B cell (primary cell): Measurements from ENCODE around the gene ZNF175. TPM values are rescaled to one million over a fixed set of nuclear protein-coding genes. Genes with fewer than 3 reads are reported as not detected.
A peak's percentile ranks its signal among the peaks of the same experiment; 100 is the strongest.

Experiments
- ATAC-seq: fragments of 200-7000 bp; cut with Tn5 transposase; one replicate; pipeline ENCODE4 v1.10.0; 2021; ENCODE audit warnings: low read depth, mild to moderate bottlenecking, moderate number of reproducible peaks, moderate library complexity
- CTCF ChIA-PET: fragments of 350-600 bp; sonication (Branson Sonifier 250); formaldehyde crosslinking; loops from one replicate; lab custom pipeline; 2021; ENCODE audit warnings: antibody characterized with exemption, inconsistent platforms; lab: Charles Lee
- POLR2A ChIA-PET: fragments of 350-600 bp; sonication (Branson Sonifier 250); formaldehyde crosslinking; loops from one replicate; lab custom pipeline; 2021; ENCODE audit warnings: antibody characterized with exemption; lab: Charles Lee
- DNase-seq: peaks from one replicate; pipeline ENCODE4 v3.0.0; 2013
- H2AFZ ChIP-seq: 2 replicates; pipeline ENCODE4 v1.6.1; 2012; ENCODE audit warnings: mild to moderate bottlenecking, low read depth, low read length; ENCODE audit not compliant: insufficient read depth, poor library complexity, severe bottlenecking
- H3K27ac ChIP-seq, 2 donors: 1 replicate in 1 of 2; 2 replicates in 1 of 2; pipeline ENCODE4 v1.5.1; 2012 to 2013; ENCODE audit warnings: low read length in 2 of 2, mild to moderate bottlenecking in 2 of 2, moderate library complexity in 1 of 2
- H3K27me3 ChIP-seq, 4 experiments: fragments of 200-600 bp in 1 of 4; sonication (generic) in 1 of 4; replicated peaks in 1 of 4; 1 replicate in 2 of 4; 2 replicates in 2 of 4; pipeline versions ENCODE4 v1.6.1 to v1.7.0; 2013 to 2016; ENCODE audit warnings: low read length in 3 of 4, mild to moderate bottlenecking in 2 of 4, mixed read lengths in 1 of 4, moderate library complexity in 1 of 4; ENCODE audit not compliant: insufficient read depth in 4 of 4, control insufficient read depth in 3 of 4; ENCODE audit errors: control extremely low read depth in 1 of 4
- H3K36me3 ChIP-seq, 2 experiments: replicated peaks in 1 of 2; 1 replicate in 1 of 2; 2 replicates in 1 of 2; pipeline versions ENCODE4 v1.6.1 to v1.7.1; 2013; ENCODE audit warnings: low read length in 1 of 2; ENCODE audit not compliant: insufficient read depth in 2 of 2, control insufficient read depth in 1 of 2; ENCODE audit errors: control extremely low read depth in 1 of 2, extremely low read depth in 1 of 2
- H3K4me1 ChIP-seq, 2 donors: fragments of 200-600 bp in 1 of 2; sonication (generic) in 1 of 2; 1 replicate in 1 of 2; 2 replicates in 1 of 2; pipeline versions ENCODE4 v1.5.1 to v1.6.1; 2013 to 2017; ENCODE audit warnings: low read length in 2 of 2; ENCODE audit not compliant: control insufficient read depth in 2 of 2, insufficient read depth in 2 of 2
- H3K4me2 ChIP-seq: replicated peaks from 2 replicates; pipeline ENCODE3; 2012; ENCODE audit warnings: mild to moderate bottlenecking, low read depth, low read length; ENCODE audit not compliant: poor library complexity, severe bottlenecking
- H3K4me3 ChIP-seq, 5 experiments: fragments of 200-600 bp in 1 of 5; sonication (generic) in 1 of 5; 1 replicate in 3 of 5; 2 replicates in 2 of 5; pipeline versions ENCODE4 v1.5.1 to v1.7.0; 2011 to 2016; ENCODE audit warnings: low read length in 4 of 5, mild to moderate bottlenecking in 4 of 5, low read depth in 2 of 5, control low read depth in 1 of 5, moderate library complexity in 1 of 5; ENCODE audit not compliant: insufficient read depth in 1 of 5; ENCODE audit errors: control extremely low read depth in 1 of 5, extremely low read depth in 1 of 5
- H3K79me2 ChIP-seq: fragments of 200-600 bp; sonication (generic); one replicate; pipeline ENCODE4 v1.6.0; 2016; ENCODE audit warnings: low read length; ENCODE audit not compliant: control insufficient read depth, insufficient read depth
- H3K9ac ChIP-seq: fragments of 200-600 bp; sonication (generic); 2 replicates; pipeline ENCODE4 v1.6.1; 2017; ENCODE audit warnings: mild to moderate bottlenecking, low read length, moderate library complexity
- H3K9me3 ChIP-seq, 3 donors: one replicate each; pipeline versions ENCODE4 v1.6.1 to v1.7.1; 2013; ENCODE audit warnings: low read length in 2 of 3; ENCODE audit not compliant: control insufficient read depth in 2 of 3, insufficient read depth in 1 of 3; ENCODE audit errors: control extremely low read depth in 1 of 3
- H4K20me1 ChIP-seq: 2 replicates; pipeline ENCODE4 v1.6.0; 2012; ENCODE audit warnings: mild to moderate bottlenecking, low read length; ENCODE audit not compliant: insufficient read depth, control insufficient read depth, poor library complexity, severe bottlenecking
- H3K27ac Mint-ChIP-seq: one replicate; pipeline ENCODE4 v1.8.0; 2021; ENCODE audit warnings: mixed read lengths
- H3K27me3 Mint-ChIP-seq: one replicate; pipeline ENCODE4 v1.8.0; 2021; ENCODE audit warnings: mixed read lengths
- H3K4me1 Mint-ChIP-seq: one replicate; pipeline ENCODE4 v1.8.0; 2021; ENCODE audit warnings: mixed read lengths
- H3K4me3 Mint-ChIP-seq: one replicate; pipeline ENCODE4 v1.8.0; 2021; ENCODE audit warnings: mixed read lengths
- H3K9me3 Mint-ChIP-seq: one replicate; pipeline ENCODE4 v1.8.0; 2022; ENCODE audit warnings: mixed read lengths; ENCODE audit not compliant: insufficient read depth
- CTCF ChIP-seq: fragments of 200-600 bp; IDR thresholded peaks from one replicate; pipeline ENCODE4 v1.8.0; 2022; ENCODE audit warnings: antibody characterized with exemption, mild to moderate bottlenecking
- EZH2 ChIP-seq: IDR thresholded peaks from 2 replicates; pipeline ENCODE4 v1.6.1; 2012; ENCODE audit warnings: borderline replicate concordance, low read depth, mild to moderate bottlenecking, moderate library complexity, low read length; ENCODE audit not compliant: insufficient read depth, poor library complexity, severe bottlenecking
- WGBS: methylation state at CpG from one replicate; pipeline ENCODE4 v1.1.5; 2013; ENCODE audit warnings: missing lambda C conversion rate; ENCODE audit not compliant: insufficient coverage; 5-methylcytosine and 5-hydroxymethylcytosine counted together
- intact Hi-C: fragments of 100-400 bp; cut with micrococcal nuclease; formaldehyde crosslinking; loops from one replicate; pipeline ENCODE4 v1.10.0; 2022
- polyA plus RNA-seq: library from polyadenylated mRNA; depleted of rRNA; stranded (reverse); fragments of >200 nt; gene quantifications from 2 replicates; pipeline ENCODE4 v1.2.3, GENCODE V29; 2012
- total RNA-seq, 2 donors: library from RNA; stranded (reverse); fragments of 120-200 nt in 1 of 2; gene quantifications; 1 replicate in 1 of 2; 2 replicates in 1 of 2; pipeline versions ENCODE4 v1.2.3 to v1.2.4, GENCODE V29; 2013 to 2022

Gene ZNF175
- total and polyA plus RNA-seq, 2 donors (not counting 1 experiment from before 2014, with no cell fraction given): 4.6 to 31.3 TPM

- no peak overlapping the region for H3K27ac ChIP-seq
- H3K9me3 ChIP-seq: no peaks in the 10 kb centered on the region
- H3K4me3 Mint-ChIP-seq: no peak overlapping the region
- no peaks in the 10 kb centered on the region for H3K27me3 ChIP-seq
- H3K4me1 Mint-ChIP-seq: peaks cover 54% of the 10 kb centered on the region
- peaks cover 40 to 41% of the 10 kb centered on the region in 2 donors for H3K4me1 ChIP-seq
- H3K36me3 ChIP-seq: peaks cover 0 to 6% of the 10 kb centered on the region in 2 experiments
- TF ChIP-seq CTCF: no peak
- TF ChIP-seq EZH2: no peak
- no peak for DNase-seq
- no peak overlapping the region for H3K9ac ChIP-seq
- ChIA-PET CTCF (no interaction called here), POLR2A (no interaction called here)
- no peak overlapping the region for H3K4me3 ChIP-seq
- intact Hi-C loops: no loop called here
- no peaks in the 10 kb centered on the region for H3K9me3 Mint-ChIP-seq
- H2AFZ ChIP-seq: no peak overlapping the region
- 100% methylated on average over 1 of the region's 1 CpG for WGBS
- H3K27ac Mint-ChIP-seq: no peak overlapping the region
- no peaks in the 10 kb centered on the region for H3K27me3 Mint-ChIP-seq
- no peaks in the 10 kb centered on the region for H4K20me1 ChIP-seq
- no peak for ATAC-seq
- no peak overlapping the region for H3K4me2 ChIP-seq
- peaks cover 13% of the 10 kb centered on the region for H3K79me2 ChIP-seq
Measured at GRCh38 chr19:51568456-51568855, 2.6 kb upstream of the ZNF175 start.

DNA sequence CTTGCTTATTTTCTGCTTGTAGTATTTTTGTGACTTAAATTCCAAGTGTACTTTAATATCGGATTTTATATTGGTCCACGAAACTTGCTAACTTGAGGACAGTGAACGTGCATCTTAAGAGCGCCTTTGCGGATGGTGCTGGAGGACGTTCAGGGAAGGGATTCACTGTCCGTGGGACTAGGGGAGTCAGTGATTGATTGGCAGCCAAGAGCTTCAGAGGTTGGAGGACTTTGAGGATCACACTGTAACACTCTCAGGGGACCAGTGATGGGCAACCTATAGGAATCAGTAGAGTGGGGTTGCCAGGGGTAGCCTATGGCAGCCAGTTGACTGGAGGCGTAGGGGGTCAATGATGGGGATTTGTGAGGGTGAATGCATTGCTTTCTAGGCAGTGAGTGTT, 516 bp downstream of the ZNF175 start:
- Histone ChIP-seq H3K36me3 (peaks cover 1 to 17% of the 10 kb centered on the region in 2 experiments), H3K4me3 (peak overlapping the region; percentile 59 to 84 (median 81)), H2AFZ (peak overlapping the region; percentile 83), H3K9ac (peak overlapping the region; percentile 70), H3K79me2 (peaks cover 13% of the 10 kb centered on the region), H3K4me2 (peak overlapping the region; percentile 89), H3K9me3 (no peaks in the 10 kb centered on the region), H4K20me1 (no peaks in the 10 kb centered on the region), H3K27me3 (no peaks in the 10 kb centered on the region), H3K4me1 (peaks cover 19% of the 10 kb centered on the region in 2 donors), H3K27ac (peak overlapping the region in 1 of 2 donors; percentile 59)
- Mint-ChIP-seq H3K27me3 (no peaks in the 10 kb centered on the region), H3K27ac (peak overlapping the region; percentile 75), H3K4me3 (peak overlapping the region; percentile 88), H3K9me3 (no peaks in the 10 kb centered on the region), H3K4me1 (peaks cover 40% of the 10 kb centered on the region)
- CTCF ChIA-PET: interaction anchor here (0.5 to 1.7 kb wide), 10 partner anchors 24 to 86 kb away, joined by 3 to 8 read pairs (median 4); partner anchors contain the start of gene SIGLEC6
- POLR2A ChIA-PET: interaction anchor here (0.6 to 1.6 kb wide), 3 partner anchors 7 to 177 kb away, joined by 3 to 8 read pairs (median 3); no protein-coding TSS in a partner anchor
- ATAC-seq (no peak), DNase-seq (peak; percentile 33)
- WGBS: 7% methylated on average over 8 of the region's 8 CpGs
- intact Hi-C loops: loop anchor here (1.0 to 5.0 kb wide), 6 partner anchors 23 to 233 kb away; partner anchors contain the start of gene SIGLEC6
- TF ChIP-seq CTCF (no peak), EZH2 (no peak)
